ENCODE measurements around the gene CTBP2.
"Not testable (repeated sequence)": the region's sequence is repeated elsewhere in the genome, so short reads cannot be mapped to it uniquely, and the experiment has no call there.

Gene CTBP2

GRCh38 chr10:125059348-125059747 is 101.0 kb downstream of the CTBP2 start:
- intact Hi-C loops (cut with DNase I); DNase-seq: not testable (repeated sequence)

- intact Hi-C loops (cut with DNase I), result no loop called here
- DNase-seq, result peak; percentile 54 to 97 (median 82)
These were observed 103.0 kb downstream of the CTBP2 start for GRCh38 chr10:125057158-125058001.

GRCh38 chr10:125056161-125057132 is 103.9 kb downstream of the CTBP2 start:
- intact Hi-C loops (cut with DNase I), result no loop called here

GRCh38 chr10:125055446-125055845 is 104.9 kb downstream of the CTBP2 start:
- intact Hi-C loops (cut with DNase I), result no loop called here
- no peak for DNase-seq

More at GRCh38 chr10:125056161-125057132, 103.9 kb downstream of the CTBP2 start:
- no peak for DNase-seq

GRCh38 chr10:125054669-125055268 is 105.6 kb downstream of the CTBP2 start:
- intact Hi-C loops (cut with DNase I), result no loop called here

GRCh38 chr10:125054216-125054615 is 106.1 kb downstream of the CTBP2 start:
- DNase-seq, result peak in 2 of 10 donors; percentile 8 to 48
- intact Hi-C loops (cut with DNase I), result no loop called here

More at GRCh38 chr10:125054669-125055268, 105.6 kb downstream of the CTBP2 start:
- peak in 1 of 10 donors; percentile 9 for DNase-seq

GRCh38 chr10:125052146-125052545 is 108.2 kb downstream of the CTBP2 start:
- intact Hi-C loops (cut with DNase I), result no loop called here
- DNase-seq, result peak in 2 of 10 donors; percentile 40 to 72

GRCh38 chr10:125050383-125050782 is 110.0 kb downstream of the CTBP2 start:
- intact Hi-C loops (cut with DNase I), result no loop called here
- peak in 2 of 10 donors; percentile 10 to 45 for DNase-seq

- intact Hi-C loops (cut with DNase I), result no loop called here
These were observed 111.0 kb downstream of the CTBP2 start for GRCh38 chr10:125049216-125049881.

GRCh38 chr10:125048094-125048864 is 112.1 kb downstream of the CTBP2 start:
- intact Hi-C loops (cut with DNase I), result no loop called here
- peak; percentile 70 to 98 (median 90) for DNase-seq

More at GRCh38 chr10:125049216-125049881, 111.0 kb downstream of the CTBP2 start:
- peak in 2 of 10 donors; percentile 50 to 52 for DNase-seq

- intact Hi-C loops (cut with DNase I), result loop anchor here (5.0 kb wide), 1 partner anchor 37 kb away; no protein-coding TSS in a partner anchor
- peak in 2 of 10 donors; percentile 33 to 49 for DNase-seq
These were observed 116.3 kb downstream of the CTBP2 start for GRCh38 chr10:125043841-125044658.

GRCh38 chr10:125041856-125042506 is 118.4 kb downstream of the CTBP2 start:
- DNase-seq, result peak in 2 of 10 donors; percentile 50 to 51
- intact Hi-C loops (cut with DNase I), result loop anchor here (5.0 kb wide), 1 partner anchor 35 kb away; no protein-coding TSS in a partner anchor

- intact Hi-C loops (cut with DNase I), result no loop called here
- DNase-seq, result peak in 1 of 10 donors; percentile 23
These were observed 121.0 kb downstream of the CTBP2 start for GRCh38 chr10:125039354-125039769.

- intact Hi-C loops (cut with DNase I), result no loop called here
- DNase-seq, result peak in 6 of 10 donors; percentile 49 to 93 (median 77)
These were observed 121.7 kb downstream of the CTBP2 start for GRCh38 chr10:125038637-125039036.

- intact Hi-C loops (cut with DNase I), result no loop called here
- DNase-seq, result peak in 2 of 10 donors; percentile 2 to 57
These were observed 123.1 kb downstream of the CTBP2 start for GRCh38 chr10:125037145-125037877.

- peak in 2 of 10 donors; percentile 38 to 43 for DNase-seq
- intact Hi-C loops (cut with DNase I), result no loop called here
These were observed 124.6 kb downstream of the CTBP2 start for GRCh38 chr10:125035588-125036295.
